Central memory CD4-positive, alpha-beta T cell (primary cell): ENCODE results near the gene CABLES2.
A peak's percentile ranks its signal among the peaks of the same experiment; 100 is the strongest.
"Not testable (repeated sequence)": the region's sequence is repeated elsewhere in the genome, so short reads cannot be mapped to it uniquely, and the experiment has no call there.

Experiments used
- DNase-seq: peaks from one replicate; pipeline ENCODE4 v3.0.0; 2022

CABLES2 gene

DNA sequence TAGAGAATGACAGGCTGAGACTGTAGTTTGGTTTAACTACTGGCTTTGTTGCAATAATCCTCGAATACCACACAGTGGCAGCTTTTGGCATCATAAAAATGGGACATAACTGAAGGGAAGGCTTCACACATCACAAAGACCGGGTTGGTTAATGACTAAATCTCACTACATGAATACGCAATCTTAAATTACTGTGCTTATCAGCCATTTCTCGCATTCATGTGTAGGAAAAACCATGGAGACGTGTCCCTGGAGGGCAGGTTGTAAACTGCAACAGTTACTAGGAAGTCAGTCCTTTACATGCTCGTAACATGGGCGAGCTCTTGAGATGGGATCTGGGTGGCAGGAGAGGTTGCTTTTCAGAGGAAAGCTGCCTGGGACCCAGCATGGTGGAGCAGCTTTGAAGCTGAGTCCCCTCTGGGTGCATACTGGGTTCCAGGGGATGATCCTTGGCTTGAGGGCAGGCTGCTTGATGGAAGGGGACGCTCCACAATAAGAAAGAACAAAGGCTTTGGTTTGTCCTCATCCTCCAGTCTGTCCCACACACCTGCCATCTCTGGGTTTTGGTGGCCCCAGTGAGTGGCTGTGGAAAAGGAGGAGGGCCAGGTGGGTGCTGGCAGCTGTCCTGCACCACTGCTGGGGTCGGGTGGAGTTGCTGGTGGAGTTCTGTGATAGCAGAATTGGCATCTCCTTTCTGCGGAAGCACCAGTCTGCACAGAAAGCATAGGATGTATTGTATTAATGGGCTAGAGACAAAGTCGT, 18.1 kb downstream of the CABLES2 start:
- DNase-seq, result no peak

- no peak for DNase-seq
These were observed 19.0 kb downstream of the CABLES2 start for GRCh38 chr20:62387933-62388635.

- DNase-seq, result no peak
These were observed 19.7 kb downstream of the CABLES2 start for GRCh38 chr20:62387219-62387913.

GRCh38 chr20:62386383-62387218, 20.5 kb downstream of the CABLES2 start, which contains the start of gene RPS21:
TSS of gene RPS21 (plus strand) at chr20:62387103. CDS start at chr20:62387339, 236 bp downstream.
- DNase-seq, result peak; percentile 91

DNA sequence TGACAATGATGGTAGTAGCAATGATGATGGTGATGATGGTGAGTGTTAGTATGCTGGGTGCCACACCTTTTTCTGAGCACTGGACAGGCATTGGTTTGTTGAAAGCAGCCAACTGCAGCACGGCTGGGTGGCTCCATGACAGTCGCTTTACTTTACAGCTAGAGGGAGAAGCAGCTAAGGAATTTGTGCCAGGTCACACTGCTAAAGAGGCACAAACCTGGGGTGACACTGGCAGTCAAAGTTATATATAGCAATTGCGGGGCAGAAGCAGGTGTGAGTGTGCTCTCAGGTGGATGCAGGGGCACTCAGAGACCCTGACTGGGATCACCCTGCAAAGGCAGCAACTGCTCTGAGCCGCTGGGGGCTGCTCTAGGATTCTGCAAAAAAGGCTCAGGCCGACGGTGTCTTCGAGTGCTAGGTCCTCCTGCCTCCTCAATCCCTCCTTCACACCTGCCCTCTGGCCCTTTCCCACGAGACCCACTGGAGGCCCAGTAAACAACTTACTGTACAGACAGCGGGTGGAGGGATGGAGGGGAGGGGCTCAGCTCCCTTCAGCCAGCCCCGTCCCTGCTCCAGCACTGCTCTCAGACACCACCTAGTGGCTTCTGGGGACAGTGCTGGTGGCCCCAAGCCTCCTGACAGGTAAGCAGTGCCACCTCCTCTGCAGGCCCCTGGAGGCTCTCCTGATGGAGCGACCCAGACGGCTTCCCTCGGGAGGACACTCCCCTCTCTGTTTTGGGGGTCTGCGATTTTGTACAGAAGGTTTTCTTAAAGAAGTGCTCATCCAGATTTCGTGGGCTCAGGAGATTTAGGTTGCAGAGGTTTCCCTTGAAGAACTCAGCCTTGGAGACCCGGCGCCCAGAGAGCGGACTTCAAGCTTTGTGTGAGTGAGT, 24.5 kb downstream of the CABLES2 start:
- peak; percentile 70 for DNase-seq

GRCh38 chr20:62381842-62382241, 25.2 kb downstream of the CABLES2 start:
- DNase-seq, result no peak

DNA sequence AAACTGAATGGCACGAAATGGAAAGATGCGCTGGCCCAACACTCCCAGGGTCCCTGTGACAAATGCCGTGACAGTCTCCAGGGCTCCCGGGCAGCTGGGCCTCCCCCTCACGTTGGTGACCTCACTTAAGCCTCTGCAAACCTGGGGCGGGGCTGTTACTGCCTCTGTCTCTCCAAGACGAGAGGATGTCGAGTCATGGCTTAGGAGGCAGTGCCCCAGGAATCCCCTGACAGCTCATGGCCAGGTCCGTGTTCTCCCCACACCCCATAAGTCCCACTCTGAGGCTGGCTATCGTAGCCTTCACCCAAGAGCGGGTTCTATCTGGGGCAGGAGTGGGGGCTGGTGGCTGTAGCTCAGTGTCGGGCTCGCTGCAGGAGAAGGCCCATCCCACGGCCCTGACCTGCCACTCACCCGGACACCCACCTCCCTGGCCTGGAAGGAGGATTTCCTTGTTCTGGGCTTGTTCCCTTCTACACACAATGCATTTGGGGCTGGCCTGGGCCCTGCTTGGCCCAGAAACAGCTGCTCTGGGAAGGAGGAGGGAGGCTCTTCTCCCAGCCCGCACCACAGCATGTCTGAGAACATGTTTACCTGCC, 25.8 kb downstream of the CABLES2 start:
- no peak for DNase-seq

GRCh38 chr20:62378215-62378614, 28.9 kb downstream of the CABLES2 start:
- no peak for DNase-seq

GRCh38 chr20:62377615-62378178, 29.4 kb downstream of the CABLES2 start:
- DNase-seq, result no peak

DNA sequence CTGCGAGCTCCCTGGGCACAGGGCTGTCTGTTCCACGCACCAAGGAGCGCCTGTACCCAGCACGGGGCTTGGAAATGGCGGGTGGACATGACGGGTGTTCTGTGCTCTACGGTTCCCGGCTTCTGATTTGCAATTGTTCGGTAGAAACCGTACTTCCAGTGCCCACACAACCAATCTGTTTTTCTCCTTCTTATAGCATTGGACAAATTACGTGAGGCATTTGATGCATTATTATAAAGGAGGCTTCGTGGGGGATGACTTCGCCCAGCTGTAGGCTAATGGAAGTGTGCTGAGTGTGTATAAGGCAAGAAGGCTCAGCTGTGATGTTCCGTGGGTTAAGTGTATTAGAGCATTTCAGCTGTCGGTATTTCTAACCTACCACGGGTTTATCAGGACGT, 30.0 kb downstream of the CABLES2 start:
- no peak for DNase-seq

GRCh38 chr20:62376112-62377063, 30.7 kb downstream of the CABLES2 start:
- no peak for DNase-seq

- no peak for DNase-seq
These were observed 32.5 kb downstream of the CABLES2 start for GRCh38 chr20:62374331-62375152.

GRCh38 chr20:62373631-62374179, 33.4 kb downstream of the CABLES2 start:
- DNase-seq, result not testable (repeated sequence)

GRCh38 chr20:62372042-62372993, 34.8 kb downstream of the CABLES2 start:
- no peak for DNase-seq

GRCh38 chr20:62371588-62372041, 35.5 kb downstream of the CABLES2 start:
- DNase-seq, result no peak

GRCh38 chr20:62370807-62371587, 36.1 kb downstream of the CABLES2 start:
- DNase-seq, result no peak
